Measurements from ENCODE around the gene TJP3.

The TJP3 gene

GRCh38 chr19:3743486-3743885 lies 35.3 kb downstream of the TJP3 start:
- Histone ChIP-seq H3K4me3 (ENCODE audit: severe bottlenecking) (no peak overlapping the region), H3K27ac (ENCODE audit: poor library complexity, severe bottlenecking) (no peak overlapping the region), H3K4me1 (ENCODE audit: insufficient read depth, poor library complexity, severe bottlenecking) (no peaks in the 10 kb centered on the region), H3K9me3 (ENCODE audit: severe bottlenecking) (no peaks in the 10 kb centered on the region), H3K27me3 (ENCODE audit: insufficient read depth, poor library complexity, severe bottlenecking) (no peaks in the 10 kb centered on the region), H3K36me3 (ENCODE audit: low read depth) (no peaks in the 10 kb centered on the region)
- TF ChIP-seq, protein P1, sequence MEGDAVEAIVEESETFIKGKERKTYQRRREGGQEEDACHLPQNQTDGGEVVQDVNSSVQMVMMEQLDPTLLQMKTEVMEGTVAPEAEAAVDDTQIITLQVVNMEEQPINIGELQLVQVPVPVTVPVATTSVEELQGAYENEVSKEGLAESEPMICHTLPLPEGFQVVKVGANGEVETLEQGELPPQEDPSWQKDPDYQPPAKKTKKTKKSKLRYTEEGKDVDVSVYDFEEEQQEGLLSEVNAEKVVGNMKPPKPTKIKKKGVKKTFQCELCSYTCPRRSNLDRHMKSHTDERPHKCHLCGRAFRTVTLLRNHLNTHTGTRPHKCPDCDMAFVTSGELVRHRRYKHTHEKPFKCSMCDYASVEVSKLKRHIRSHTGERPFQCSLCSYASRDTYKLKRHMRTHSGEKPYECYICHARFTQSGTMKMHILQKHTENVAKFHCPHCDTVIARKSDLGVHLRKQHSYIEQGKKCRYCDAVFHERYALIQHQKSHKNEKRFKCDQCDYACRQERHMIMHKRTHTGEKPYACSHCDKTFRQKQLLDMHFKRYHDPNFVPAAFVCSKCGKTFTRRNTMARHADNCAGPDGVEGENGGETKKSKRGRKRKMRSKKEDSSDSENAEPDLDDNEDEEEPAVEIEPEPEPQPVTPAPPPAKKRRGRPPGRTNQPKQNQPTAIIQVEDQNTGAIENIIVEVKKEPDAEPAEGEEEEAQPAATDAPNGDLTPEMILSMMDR (IDR thresholded peaks at IDR 0.05; ENCODE audit: poor library complexity, severe bottlenecking), result no peak
- ATAC-seq (ENCODE audit: low read depth) (no peak), DNase-seq (ENCODE audit: low spot score) (no peak)

GRCh38 chr19:3745363-3746045 lies 37.3 kb downstream of the TJP3 start:
- TF ChIP-seq, protein P1 (IDR thresholded peaks at IDR 0.05; ENCODE audit: poor library complexity, severe bottlenecking), result no peak
- no peak for ATAC-seq (ENCODE audit: low read depth)
- no peak for DNase-seq (ENCODE audit: low spot score)
- Histone ChIP-seq H3K4me3 (ENCODE audit: severe bottlenecking) (no peak overlapping the region), H3K27me3 (ENCODE audit: insufficient read depth, poor library complexity, severe bottlenecking) (no peaks in the 10 kb centered on the region), H3K36me3 (ENCODE audit: low read depth) (0 out of 2 replicates have a peak, but pooled peaks cover 2% of the 10 kb centered on the region), H3K4me1 (ENCODE audit: insufficient read depth, poor library complexity, severe bottlenecking) (no peaks in the 10 kb centered on the region), H3K27ac (ENCODE audit: poor library complexity, severe bottlenecking) (no peak overlapping the region), H3K9me3 (ENCODE audit: severe bottlenecking) (no peaks in the 10 kb centered on the region)

GRCh38 chr19:3746371-3747056 lies 38.3 kb downstream of the TJP3 start:
- ATAC-seq (ENCODE audit: low read depth), result no peak
- Histone ChIP-seq H3K4me1 (ENCODE audit: insufficient read depth, poor library complexity, severe bottlenecking) (no peaks in the 10 kb centered on the region), H3K4me3 (ENCODE audit: severe bottlenecking) (no peak overlapping the region), H3K9me3 (ENCODE audit: severe bottlenecking) (no peaks in the 10 kb centered on the region), H3K36me3 (ENCODE audit: low read depth) (0 out of 2 replicates have a peak, but pooled peaks cover 5% of the 10 kb centered on the region), H3K27me3 (ENCODE audit: insufficient read depth, poor library complexity, severe bottlenecking) (no peaks in the 10 kb centered on the region), H3K27ac (ENCODE audit: poor library complexity, severe bottlenecking) (no peak overlapping the region)
- TF ChIP-seq, protein P1 (IDR thresholded peaks at IDR 0.05; ENCODE audit: poor library complexity, severe bottlenecking), result no peak
- no peak for DNase-seq (ENCODE audit: low spot score)

DNA sequence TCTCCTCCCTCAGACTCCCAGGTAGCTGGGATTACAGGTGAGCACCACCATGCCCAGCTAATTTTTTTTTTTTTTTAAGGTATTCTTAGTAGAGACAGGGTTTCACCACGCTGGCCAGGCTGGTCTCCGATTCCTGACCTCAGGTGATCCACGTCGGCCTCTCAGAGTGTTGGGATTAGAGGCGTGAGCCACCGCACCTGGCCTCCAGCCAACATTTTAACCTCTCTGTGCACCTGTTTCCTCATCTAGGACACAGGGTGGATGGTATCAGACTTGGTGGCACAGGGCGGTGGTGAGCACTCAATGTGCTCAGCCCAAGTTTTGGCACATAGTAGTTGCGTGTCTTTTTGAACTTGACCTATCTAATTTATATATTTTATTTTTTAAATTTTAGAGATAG lies 40.8 kb downstream of the TJP3 start:
- no peak for ATAC-seq (ENCODE audit: low read depth)
- H3K4me3 ChIP-seq (ENCODE audit: severe bottlenecking), result no peak overlapping the region
- no peak for DNase-seq (ENCODE audit: low spot score)

More for the DNA sequence above, 40.8 kb downstream of the TJP3 start:
- Histone ChIP-seq H3K27ac (ENCODE audit: poor library complexity, severe bottlenecking) (no peak overlapping the region), H3K27me3 (ENCODE audit: insufficient read depth, poor library complexity, severe bottlenecking) (no peaks in the 10 kb centered on the region), H3K36me3 (ENCODE audit: low read depth) (0 out of 2 replicates have a peak, but pooled peaks cover 5% of the 10 kb centered on the region), H3K4me1 (ENCODE audit: insufficient read depth, poor library complexity, severe bottlenecking) (no peaks in the 10 kb centered on the region), H3K9me3 (ENCODE audit: severe bottlenecking) (no peaks in the 10 kb centered on the region)
- TF ChIP-seq, protein P1 (IDR thresholded peaks at IDR 0.05; ENCODE audit: poor library complexity, severe bottlenecking), result no peak
